ENCODE measurements around the gene GPR158. TPM values are rescaled to one million over a fixed set of nuclear protein-coding genes. Genes with fewer than 3 reads are reported as not detected.

GPR158 gene, protein sequence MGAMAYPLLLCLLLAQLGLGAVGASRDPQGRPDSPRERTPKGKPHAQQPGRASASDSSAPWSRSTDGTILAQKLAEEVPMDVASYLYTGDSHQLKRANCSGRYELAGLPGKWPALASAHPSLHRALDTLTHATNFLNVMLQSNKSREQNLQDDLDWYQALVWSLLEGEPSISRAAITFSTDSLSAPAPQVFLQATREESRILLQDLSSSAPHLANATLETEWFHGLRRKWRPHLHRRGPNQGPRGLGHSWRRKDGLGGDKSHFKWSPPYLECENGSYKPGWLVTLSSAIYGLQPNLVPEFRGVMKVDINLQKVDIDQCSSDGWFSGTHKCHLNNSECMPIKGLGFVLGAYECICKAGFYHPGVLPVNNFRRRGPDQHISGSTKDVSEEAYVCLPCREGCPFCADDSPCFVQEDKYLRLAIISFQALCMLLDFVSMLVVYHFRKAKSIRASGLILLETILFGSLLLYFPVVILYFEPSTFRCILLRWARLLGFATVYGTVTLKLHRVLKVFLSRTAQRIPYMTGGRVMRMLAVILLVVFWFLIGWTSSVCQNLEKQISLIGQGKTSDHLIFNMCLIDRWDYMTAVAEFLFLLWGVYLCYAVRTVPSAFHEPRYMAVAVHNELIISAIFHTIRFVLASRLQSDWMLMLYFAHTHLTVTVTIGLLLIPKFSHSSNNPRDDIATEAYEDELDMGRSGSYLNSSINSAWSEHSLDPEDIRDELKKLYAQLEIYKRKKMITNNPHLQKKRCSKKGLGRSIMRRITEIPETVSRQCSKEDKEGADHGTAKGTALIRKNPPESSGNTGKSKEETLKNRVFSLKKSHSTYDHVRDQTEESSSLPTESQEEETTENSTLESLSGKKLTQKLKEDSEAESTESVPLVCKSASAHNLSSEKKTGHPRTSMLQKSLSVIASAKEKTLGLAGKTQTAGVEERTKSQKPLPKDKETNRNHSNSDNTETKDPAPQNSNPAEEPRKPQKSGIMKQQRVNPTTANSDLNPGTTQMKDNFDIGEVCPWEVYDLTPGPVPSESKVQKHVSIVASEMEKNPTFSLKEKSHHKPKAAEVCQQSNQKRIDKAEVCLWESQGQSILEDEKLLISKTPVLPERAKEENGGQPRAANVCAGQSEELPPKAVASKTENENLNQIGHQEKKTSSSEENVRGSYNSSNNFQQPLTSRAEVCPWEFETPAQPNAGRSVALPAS (N-terminal part only)
- not detected in 2 replicates for total RNA-seq

GRCh38 chr10:25174461-25175230 is at the start of gene GPR158:
Gene GPR158 (plus strand): TSS chr10:25175001. CDS start chr10:25175421, 420 bp downstream.

Other genes starting within 250 kb of the GPR158 start
- gene PRTFDC1, start 222.4 kb upstream of the GPR158 start, total RNA-seq, result 15.3 and 22.9 TPM in 2 replicates
- not detected in 2 replicates for gene ENKUR, start 158.8 kb upstream of the GPR158 start, total RNA-seq
- 1.4 and 3.5 TPM in 2 replicates for gene THNSL1, start 158.4 kb upstream of the GPR158 start, total RNA-seq